ENCODE results near the gene GLYATL3.

DNA sequence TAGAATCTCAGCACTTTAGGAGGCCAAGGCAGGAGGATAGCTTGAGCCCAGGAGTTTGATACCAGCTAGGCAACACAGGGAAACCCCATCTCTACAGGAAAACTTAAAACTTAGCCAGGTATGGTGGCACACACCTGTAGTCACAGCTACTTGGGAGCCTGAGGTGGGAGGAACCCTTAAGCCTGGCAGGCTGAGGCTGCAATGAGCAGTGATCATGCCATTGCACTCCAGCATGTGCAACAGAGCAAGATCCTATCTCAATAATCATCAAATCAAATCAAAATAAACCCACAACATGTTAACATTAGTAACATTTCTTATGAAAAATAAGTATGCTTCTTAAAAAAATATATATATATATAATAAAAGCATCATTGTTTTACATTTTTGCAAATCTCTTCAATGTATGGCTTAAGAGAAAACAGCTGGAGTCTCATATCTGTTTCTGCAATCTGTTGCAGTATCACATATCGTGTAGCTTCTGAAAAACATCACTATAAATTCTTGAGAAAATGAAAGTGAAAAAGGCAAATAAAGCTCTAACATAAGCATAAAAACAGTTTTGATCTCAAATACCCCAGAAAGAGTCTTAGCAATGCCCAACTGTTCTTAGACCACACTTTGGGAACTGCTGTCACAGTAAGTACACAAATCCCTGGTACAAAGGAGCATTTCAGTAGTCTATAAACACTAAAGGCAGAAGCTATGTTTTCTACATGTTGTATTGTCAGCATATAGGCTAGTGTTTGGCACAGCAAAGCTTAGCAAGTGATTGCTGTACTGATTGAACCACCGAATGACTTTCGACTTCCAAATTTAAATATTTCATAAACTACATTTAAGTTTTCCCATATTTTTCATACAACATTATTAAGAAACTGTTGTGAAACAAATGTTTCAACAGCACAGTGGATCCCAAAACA is 44.7 kb upstream of the GLYATL3 start:
- TF ChIP-seq, protein P1, sequence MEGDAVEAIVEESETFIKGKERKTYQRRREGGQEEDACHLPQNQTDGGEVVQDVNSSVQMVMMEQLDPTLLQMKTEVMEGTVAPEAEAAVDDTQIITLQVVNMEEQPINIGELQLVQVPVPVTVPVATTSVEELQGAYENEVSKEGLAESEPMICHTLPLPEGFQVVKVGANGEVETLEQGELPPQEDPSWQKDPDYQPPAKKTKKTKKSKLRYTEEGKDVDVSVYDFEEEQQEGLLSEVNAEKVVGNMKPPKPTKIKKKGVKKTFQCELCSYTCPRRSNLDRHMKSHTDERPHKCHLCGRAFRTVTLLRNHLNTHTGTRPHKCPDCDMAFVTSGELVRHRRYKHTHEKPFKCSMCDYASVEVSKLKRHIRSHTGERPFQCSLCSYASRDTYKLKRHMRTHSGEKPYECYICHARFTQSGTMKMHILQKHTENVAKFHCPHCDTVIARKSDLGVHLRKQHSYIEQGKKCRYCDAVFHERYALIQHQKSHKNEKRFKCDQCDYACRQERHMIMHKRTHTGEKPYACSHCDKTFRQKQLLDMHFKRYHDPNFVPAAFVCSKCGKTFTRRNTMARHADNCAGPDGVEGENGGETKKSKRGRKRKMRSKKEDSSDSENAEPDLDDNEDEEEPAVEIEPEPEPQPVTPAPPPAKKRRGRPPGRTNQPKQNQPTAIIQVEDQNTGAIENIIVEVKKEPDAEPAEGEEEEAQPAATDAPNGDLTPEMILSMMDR (IDR thresholded peaks at IDR 0.05), result no peak
- no peak for TF ChIP-seq POLR2AphosphoS5 (IDR thresholded peaks at IDR 0.05)
- no peak for TF ChIP-seq POLR2A (IDR thresholded peaks at IDR 0.05)
- no peak for TF ChIP-seq EP300 (IDR thresholded peaks at IDR 0.05; ENCODE audit: low read depth)
